NCI-H82 treated with DMSO at 0.1 percent for 48 hours (cell line): Measurements from ENCODE around the gene CMPK2.

Experiments used
- DNase-seq: peaks from one replicate; lab custom pipeline; 2025; ENCODE audit not compliant: unreplicated experiment; lab: John Stamatoyannopoulos, UW

CMPK2 gene

GRCh38 chr2:6814312-6814711 is 51.4 kb downstream of the CMPK2 start:
- no peak for DNase-seq

GRCh38 chr2:6813573-6813972 is 52.1 kb downstream of the CMPK2 start:
- DNase-seq = no peak

GRCh38 chr2:6812857-6813530 is 52.7 kb downstream of the CMPK2 start:
- peak; percentile 9 for DNase-seq

GRCh38 chr2:6810961-6811360 is 54.7 kb downstream of the CMPK2 start:
- DNase-seq = no peak

GRCh38 chr2:6808426-6808825 is 57.3 kb downstream of the CMPK2 start:
- no peak for DNase-seq

- no peak for DNase-seq
Measured at GRCh38 chr2:6806604-6807003, 59.1 kb downstream of the CMPK2 start.

- DNase-seq = no peak
Measured at GRCh38 chr2:6800553-6800952, 65.2 kb downstream of the CMPK2 start.
